HG02840 (cell line): ENCODE measurements around the gene GPR150.
A peak's percentile ranks its signal among the peaks of the same experiment; 100 is the strongest.
"Not testable (repeated sequence)": the region's sequence is repeated elsewhere in the genome, so short reads cannot be mapped to it uniquely, and the experiment has no call there.

ENCODE experiments used
- ATAC-seq: cut with Tn5 transposase; IDR thresholded peaks from one replicate; pipeline ENCODE4 v1.9.1; 2021; ENCODE audit warnings: mild to moderate bottlenecking, moderate library complexity, moderate number of reproducible peaks; ENCODE audit not compliant: unreplicated experiment, low FRiP score

GPR150 gene

GRCh38 chr5:95621839-95622629 lies 2.1 kb downstream of the GPR150 start:
- no peak for ATAC-seq

GRCh38 chr5:95623706-95624105 lies 3.8 kb downstream of the GPR150 start:
- ATAC-seq, result no peak

GRCh38 chr5:95624368-95624767 lies 4.5 kb downstream of the GPR150 start:
- no peak for ATAC-seq

- no peak for ATAC-seq
Measured at GRCh38 chr5:95626701-95627100, 6.8 kb downstream of the GPR150 start.

- ATAC-seq, result no peak
Measured at GRCh38 chr5:95627971-95628810, 8.3 kb downstream of the GPR150 start.

GRCh38 chr5:95628933-95629332 lies 9.0 kb downstream of the GPR150 start:
- no peak for ATAC-seq

- no peak for ATAC-seq
Measured at GRCh38 chr5:95630394-95630917, 10.6 kb downstream of the GPR150 start.

- ATAC-seq, result no peak
Measured at GRCh38 chr5:95631255-95631958, 11.5 kb downstream of the GPR150 start.

GRCh38 chr5:95631991-95632675 lies 12.2 kb downstream of the GPR150 start:
- ATAC-seq, result peak; percentile 71

- ATAC-seq, result not testable (repeated sequence)
Measured at GRCh38 chr5:95632942-95633341, 13.1 kb downstream of the GPR150 start.

GRCh38 chr5:95633671-95634070 lies 13.8 kb downstream of the GPR150 start:
- ATAC-seq, result no peak

GRCh38 chr5:95634081-95634480 lies 14.2 kb downstream of the GPR150 start:
- no peak for ATAC-seq

GRCh38 chr5:95638632-95639031 lies 18.7 kb downstream of the GPR150 start:
- no peak for ATAC-seq

- ATAC-seq, result no peak
Measured at GRCh38 chr5:95641741-95642220, 21.9 kb downstream of the GPR150 start.

- no peak for ATAC-seq
Measured at GRCh38 chr5:95643152-95643551, 23.3 kb downstream of the GPR150 start.

GRCh38 chr5:95644351-95645042 lies 24.6 kb downstream of the GPR150 start:
- ATAC-seq, result peak; percentile 25

- not testable (repeated sequence) for ATAC-seq
Measured at GRCh38 chr5:95646226-95646568, 26.3 kb downstream of the GPR150 start.

GRCh38 chr5:95646569-95647431 lies 26.9 kb downstream of the GPR150 start, which contains the start of gene RFESD:
TSS of gene RFESD (plus strand) at chr5:95646777. CDS start at chr5:95652272, 5,495 bp downstream.
- ATAC-seq, result peak; percentile 98
